Measurements from ENCODE around the gene FAM210B. TPM values are rescaled to one million over a fixed set of nuclear protein-coding genes. Genes with fewer than 3 reads are reported as not detected.
A peak's percentile ranks its signal among the peaks of the same experiment; 100 is the strongest.

The FAM210B gene
- total and polyA plus RNA-seq, 2 of the 13 experiments (the other 11 are each of a cell fraction or from before 2014, with no cell fraction given), result 75.9 to 107 TPM

DNA sequence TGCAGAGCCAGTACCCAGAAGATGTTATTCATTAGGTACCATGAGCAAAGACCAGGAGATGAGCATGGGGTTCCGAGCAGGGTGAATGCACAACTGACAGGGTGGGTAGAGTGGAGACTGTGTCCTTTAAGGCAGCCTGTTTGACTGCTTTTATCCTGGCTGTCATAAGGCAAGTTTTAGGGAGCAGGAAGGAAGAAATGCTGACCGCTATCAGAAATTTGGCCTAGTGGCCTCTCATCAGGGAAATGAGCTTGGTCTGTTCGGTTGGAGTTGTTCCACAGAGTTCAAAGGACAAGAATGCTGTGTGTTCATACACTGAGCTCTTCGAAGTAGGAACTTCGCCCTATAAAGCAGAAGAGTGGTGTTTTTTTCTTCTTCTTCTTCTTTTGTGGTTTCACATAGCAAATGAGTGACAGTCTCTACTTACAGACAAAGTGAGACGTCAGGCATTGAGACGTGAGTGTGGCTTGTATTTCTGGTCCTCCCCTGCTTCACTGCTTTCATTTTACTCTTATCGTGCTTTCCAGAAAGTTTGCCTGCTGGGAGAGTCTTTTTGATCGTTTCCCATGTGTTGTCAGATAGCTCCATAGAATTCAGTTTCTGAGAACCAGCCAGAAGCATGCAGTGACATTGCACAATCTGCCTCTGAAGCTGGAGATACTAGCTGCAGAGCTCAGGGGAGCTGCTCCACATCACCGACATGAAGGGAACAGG, 53.1 kb downstream of the FAM210B start, which contains the start of gene CASS4 (continued):
- TF ChIP-seq ZFP41 (CRISPR knock-in tag; IDR thresholded peaks at IDR 0.05; ENCODE audit: borderline replicate concordance) (no peak), NFIB (CRISPR knock-in tag; IDR thresholded peaks at IDR 0.05; ENCODE audit: borderline replicate concordance) (no peak), ZNF383 (CRISPR knock-in tag; IDR thresholded peaks at IDR 0.05; ENCODE audit: borderline replicate concordance) (no peak), ZFY (CRISPR knock-in tag; IDR thresholded peaks at IDR 0.05) (peak; percentile 66), ZMYM4 (CRISPR knock-in tag; IDR thresholded peaks at IDR 0.05) (no peak; the same call in 1 of the 2 replicates), MYNN (CRISPR knock-in tag; IDR thresholded peaks at IDR 0.05; ENCODE audit: low read depth) (no peak), NFE2 (CRISPR knock-in tag; IDR thresholded peaks at IDR 0.05) (no peak), ZNF720 (CRISPR knock-in tag; IDR thresholded peaks at IDR 0.05) (no peak), ZNF34 (CRISPR knock-in tag; IDR thresholded peaks at IDR 0.05; ENCODE audit: borderline replicate concordance) (no peak), ZNF354B (CRISPR knock-in tag; IDR thresholded peaks at IDR 0.05) (no peak), PHF5A (CRISPR knock-in tag; IDR thresholded peaks at IDR 0.05; ENCODE audit: low read depth, unreplicated experiment) (no peak), ZFX (CRISPR knock-in tag; IDR thresholded peaks at IDR 0.05; ENCODE audit: low read depth) (peak; percentile 69), TCF12 (IDR thresholded peaks at IDR 0.05) (no peak), TCF12 (CRISPR knock-in tag; IDR thresholded peaks at IDR 0.05) (no peak), ZNF761 (CRISPR knock-in tag; conservative IDR thresholded peaks at IDR 0.05) (no peak), NFE2L2 (IDR thresholded peaks at IDR 0.05; ENCODE audit: low read length) (peak; percentile 19; the same call in 1 of the 2 replicates), ZNF460 (CRISPR knock-in tag; IDR thresholded peaks at IDR 0.05; ENCODE audit: borderline replicate concordance) (no peak), KDM5B (CRISPR knock-in tag; IDR thresholded peaks at IDR 0.05; ENCODE audit: borderline replicate concordance) (no peak), GTF2F1 (IDR thresholded peaks at IDR 0.05; ENCODE audit: low read length) (no peak), RAD51 (IDR thresholded peaks at IDR 0.05; ENCODE audit: borderline replicate concordance) (no peak)
- TF ChIP-seq, protein P1, sequence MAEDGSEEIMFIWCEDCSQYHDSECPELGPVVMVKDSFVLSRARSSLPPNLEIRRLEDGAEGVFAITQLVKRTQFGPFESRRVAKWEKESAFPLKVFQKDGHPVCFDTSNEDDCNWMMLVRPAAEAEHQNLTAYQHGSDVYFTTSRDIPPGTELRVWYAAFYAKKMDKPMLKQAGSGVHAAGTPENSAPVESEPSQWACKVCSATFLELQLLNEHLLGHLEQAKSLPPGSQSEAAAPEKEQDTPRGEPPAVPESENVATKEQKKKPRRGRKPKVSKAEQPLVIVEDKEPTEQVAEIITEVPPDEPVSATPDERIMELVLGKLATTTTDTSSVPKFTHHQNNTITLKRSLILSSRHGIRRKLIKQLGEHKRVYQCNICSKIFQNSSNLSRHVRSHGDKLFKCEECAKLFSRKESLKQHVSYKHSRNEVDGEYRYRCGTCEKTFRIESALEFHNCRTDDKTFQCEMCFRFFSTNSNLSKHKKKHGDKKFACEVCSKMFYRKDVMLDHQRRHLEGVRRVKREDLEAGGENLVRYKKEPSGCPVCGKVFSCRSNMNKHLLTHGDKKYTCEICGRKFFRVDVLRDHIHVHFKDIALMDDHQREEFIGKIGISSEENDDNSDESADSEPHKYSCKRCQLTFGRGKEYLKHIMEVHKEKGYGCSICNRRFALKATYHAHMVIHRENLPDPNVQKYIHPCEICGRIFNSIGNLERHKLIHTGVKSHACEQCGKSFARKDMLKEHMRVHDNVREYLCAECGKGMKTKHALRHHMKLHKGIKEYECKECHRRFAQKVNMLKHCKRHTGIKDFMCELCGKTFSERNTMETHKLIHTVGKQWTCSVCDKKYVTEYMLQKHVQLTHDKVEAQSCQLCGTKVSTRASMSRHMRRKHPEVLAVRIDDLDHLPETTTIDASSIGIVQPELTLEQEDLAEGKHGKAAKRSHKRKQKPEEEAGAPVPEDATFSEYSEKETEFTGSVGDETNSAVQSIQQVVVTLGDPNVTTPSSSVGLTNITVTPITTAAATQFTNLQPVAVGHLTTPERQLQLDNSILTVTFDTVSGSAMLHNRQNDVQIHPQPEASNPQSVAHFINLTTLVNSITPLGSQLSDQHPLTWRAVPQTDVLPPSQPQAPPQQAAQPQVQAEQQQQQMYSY (CRISPR knock-in tag; IDR thresholded peaks at IDR 0.05), result no peak
- TF ChIP-seq, protein P2, sequence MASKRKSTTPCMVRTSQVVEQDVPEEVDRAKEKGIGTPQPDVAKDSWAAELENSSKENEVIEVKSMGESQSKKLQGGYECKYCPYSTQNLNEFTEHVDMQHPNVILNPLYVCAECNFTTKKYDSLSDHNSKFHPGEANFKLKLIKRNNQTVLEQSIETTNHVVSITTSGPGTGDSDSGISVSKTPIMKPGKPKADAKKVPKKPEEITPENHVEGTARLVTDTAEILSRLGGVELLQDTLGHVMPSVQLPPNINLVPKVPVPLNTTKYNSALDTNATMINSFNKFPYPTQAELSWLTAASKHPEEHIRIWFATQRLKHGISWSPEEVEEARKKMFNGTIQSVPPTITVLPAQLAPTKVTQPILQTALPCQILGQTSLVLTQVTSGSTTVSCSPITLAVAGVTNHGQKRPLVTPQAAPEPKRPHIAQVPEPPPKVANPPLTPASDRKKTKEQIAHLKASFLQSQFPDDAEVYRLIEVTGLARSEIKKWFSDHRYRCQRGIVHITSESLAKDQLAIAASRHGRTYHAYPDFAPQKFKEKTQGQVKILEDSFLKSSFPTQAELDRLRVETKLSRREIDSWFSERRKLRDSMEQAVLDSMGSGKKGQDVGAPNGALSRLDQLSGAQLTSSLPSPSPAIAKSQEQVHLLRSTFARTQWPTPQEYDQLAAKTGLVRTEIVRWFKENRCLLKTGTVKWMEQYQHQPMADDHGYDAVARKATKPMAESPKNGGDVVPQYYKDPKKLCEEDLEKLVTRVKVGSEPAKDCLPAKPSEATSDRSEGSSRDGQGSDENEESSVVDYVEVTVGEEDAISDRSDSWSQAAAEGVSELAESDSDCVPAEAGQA (IDR thresholded peaks at IDR 0.05; ENCODE audit: low read depth), result no peak
- TF ChIP-seq, protein P2 (CRISPR knock-in tag; IDR thresholded peaks at IDR 0.05; ENCODE audit: borderline replicate concordance), result no peak
